ENCODE results near the gene FETUB.
"Not testable (repeated sequence)": the region's sequence is repeated elsewhere in the genome, so short reads cannot be mapped to it uniquely, and the experiment has no call there.

Gene FETUB

GRCh38 chr3:186683979-186684378, 43.8 kb downstream of the FETUB start:
- DNase-seq = no peak

- not testable (repeated sequence) for DNase-seq
These were observed 46.3 kb downstream of the FETUB start for GRCh38 chr3:186686475-186686874.

GRCh38 chr3:186687120-186687651, 47.0 kb downstream of the FETUB start:
- no peak for DNase-seq

GRCh38 chr3:186690304-186690703, 50.1 kb downstream of the FETUB start:
- DNase-seq = not testable (repeated sequence)

GRCh38 chr3:186691676-186692075, 51.5 kb downstream of the FETUB start:
- DNase-seq = no peak

GRCh38 chr3:186693843-186694242, 53.6 kb downstream of the FETUB start:
- DNase-seq = no peak

- DNase-seq = no peak
These were observed 54.3 kb downstream of the FETUB start for GRCh38 chr3:186694288-186695032.

- DNase-seq = no peak
These were observed 56.3 kb downstream of the FETUB start for GRCh38 chr3:186696522-186696921.

- DNase-seq = no peak
These were observed 57.3 kb downstream of the FETUB start for GRCh38 chr3:186697510-186697909.

- DNase-seq = no peak
These were observed 60.1 kb downstream of the FETUB start for GRCh38 chr3:186700267-186700666.

GRCh38 chr3:186702451-186702850, 62.3 kb downstream of the FETUB start:
- DNase-seq = not testable (repeated sequence)
